ENCODE data around the gene ITGA5. TPM values are rescaled to one million over a fixed set of nuclear protein-coding genes. Genes with fewer than 3 reads are reported as not detected.

Gene ITGA5
- total RNA-seq, 1 donor from 2014 or later = 20.1 TPM

GRCh38 chr12:54381136-54381535 is 37.9 kb downstream of the ITGA5 start:
- Mint-ChIP-seq H3K9me3 (no peaks in the 10 kb centered on the region), H3K36me3 (ENCODE audit: low read depth) (no peaks in the 10 kb centered on the region), H3K4me3 (no peak overlapping the region), H3K27ac (ENCODE audit: unreplicated experiment) (no peak overlapping the region), H3K4me1 (peaks cover 30% of the 10 kb centered on the region), H3K27me3 (ENCODE audit: low read depth) (no peaks in the 10 kb centered on the region)
- DNase-seq (ENCODE audit: low read depth, low spot score) = no peak
- no peak for TF ChIP-seq CTCF (conservative IDR thresholded peaks at IDR 0.05)

- H3K27ac Mint-ChIP-seq (ENCODE audit: unreplicated experiment) = peak overlapping the region; percentile 35
- H3K4me1 Mint-ChIP-seq = peaks cover 22% of the 10 kb centered on the region
- peak overlapping the region; percentile 91 for H3K4me3 Mint-ChIP-seq
- H3K36me3 Mint-ChIP-seq (ENCODE audit: low read depth) = no peaks in the 10 kb centered on the region
- peak; percentile 100 for TF ChIP-seq CTCF (conservative IDR thresholded peaks at IDR 0.05)
- peak; percentile 99 for DNase-seq (ENCODE audit: low read depth, low spot score)
- H3K9me3 Mint-ChIP-seq = no peaks in the 10 kb centered on the region
- H3K27me3 Mint-ChIP-seq (ENCODE audit: low read depth) = no peaks in the 10 kb centered on the region
These were observed 39.5 kb downstream of the ITGA5 start for GRCh38 chr12:54379398-54380201.

GRCh38 chr12:54378796-54379397 is 40.2 kb downstream of the ITGA5 start:
- Mint-ChIP-seq H3K4me3 (peak overlapping the region; percentile 91), H3K27ac (ENCODE audit: unreplicated experiment) (peak overlapping the region; percentile 87)
- DNase-seq (ENCODE audit: low read depth, low spot score) = peak; percentile 71

GRCh38 chr12:54377797-54378515 is 41.1 kb downstream of the ITGA5 start:
- Mint-ChIP-seq H3K36me3 (ENCODE audit: low read depth) (no peaks in the 10 kb centered on the region), H3K27me3 (ENCODE audit: low read depth) (no peaks in the 10 kb centered on the region), H3K27ac (ENCODE audit: unreplicated experiment) (no peak overlapping the region), H3K9me3 (no peaks in the 10 kb centered on the region), H3K4me3 (peak overlapping the region; percentile 87), H3K4me1 (peaks cover 19% of the 10 kb centered on the region)
- DNase-seq (ENCODE audit: low read depth, low spot score) = no peak
- no peak for TF ChIP-seq CTCF (conservative IDR thresholded peaks at IDR 0.05)

More at GRCh38 chr12:54378796-54379397, 40.2 kb downstream of the ITGA5 start:
- H3K27me3 Mint-ChIP-seq (ENCODE audit: low read depth) = no peaks in the 10 kb centered on the region
- H3K4me1 Mint-ChIP-seq = peaks cover 15% of the 10 kb centered on the region
- no peaks in the 10 kb centered on the region for H3K9me3 Mint-ChIP-seq
- TF ChIP-seq CTCF (conservative IDR thresholded peaks at IDR 0.05) = no peak
- no peaks in the 10 kb centered on the region for H3K36me3 Mint-ChIP-seq (ENCODE audit: low read depth)

GRCh38 chr12:54377007-54377406 is 42.1 kb downstream of the ITGA5 start:
- H3K4me3 Mint-ChIP-seq = peak overlapping the region; percentile 70
- H3K27ac Mint-ChIP-seq (ENCODE audit: unreplicated experiment) = no peak overlapping the region
- DNase-seq (ENCODE audit: low read depth, low spot score) = no peak

More at GRCh38 chr12:54377007-54377406, 42.1 kb downstream of the ITGA5 start:
- Mint-ChIP-seq H3K9me3 (no peaks in the 10 kb centered on the region), H3K27me3 (ENCODE audit: low read depth) (no peaks in the 10 kb centered on the region), H3K36me3 (ENCODE audit: low read depth) (no peaks in the 10 kb centered on the region), H3K4me1 (peaks cover 21% of the 10 kb centered on the region)
- no peak for TF ChIP-seq CTCF (conservative IDR thresholded peaks at IDR 0.05)
